Pancreas (tissue), 10 donors: ENCODE data around the gene DNAH7. TPM values are rescaled to one million over a fixed set of nuclear protein-coding genes. Genes with fewer than 3 reads are reported as not detected.

ENCODE experiments used
- ATAC-seq, 4 donors: fragments of 200-7000 bp; cut with Tn5 transposase; one replicate each; pipeline versions ENCODE4 v1.8.0 to v1.9.1; 2020; ENCODE audit warnings: mild to moderate bottlenecking in 4 of 4, moderate library complexity in 4 of 4
- DNase-seq, 6 donors: peaks; one replicate each; pipeline ENCODE4 v3.0.0-alpha.2; 2020
- FAIRE-seq: peaks from 2 replicates; lab custom pipeline; 2012; peaks lifted over from hg19 to GRCh38; lab: Jason Lieb, UNC
- H3K27ac ChIP-seq, 4 donors: fragments of 200-600 bp; sonication (generic); 1 replicate in 3 of 4; 2 replicates in 1 of 4; pipeline versions ENCODE4 v1.5.0 to v1.8.0; 2020
- H3K27me3 ChIP-seq, 4 donors: fragments of 200-600 bp; one replicate each; pipeline ENCODE4 v1.8.0; 2021
- H3K36me3 ChIP-seq, 3 donors: fragments of 200-600 bp; sonication (generic) in 1 of 3; one replicate each; pipeline versions ENCODE4 v1.5.0 to v1.8.0; 2020 to 2021
- H3K4me1 ChIP-seq, 3 donors: fragments of 200-600 bp; one replicate each; pipeline ENCODE4 v1.8.0; 2021
- H3K4me3 ChIP-seq, 4 donors: fragments of 200-600 bp; sonication (generic) in 2 of 4; one replicate each; pipeline versions ENCODE4 v1.5.0 to v1.8.0; 2020 to 2021
- H3K9me3 ChIP-seq, 4 donors: fragments of 200-600 bp; one replicate each; pipeline ENCODE4 v1.8.0; 2021
- WGBS, 2 donors: extraction: QIAGEN DNeasy Blood & Tissue Kit; methylation state at CpG; one replicate each; pipeline ENCODE4 v1.1.7; 2013; 5-methylcytosine and 5-hydroxymethylcytosine counted together
- intact Hi-C, 3 donors: fragments of 100-400 bp; cut with DNase I; formaldehyde crosslinking; loops; one replicate each; pipeline versions ENCODE4 v1.11.1 to v1.14.2; 2022
- polyA plus RNA-seq, 2 donors: library from polyadenylated mRNA; stranded (reverse); fragments of 200-250 nt; gene quantifications; one replicate each; pipeline ENCODE4 v1.2.3, GENCODE V29; 2013
- total RNA-seq, 6 donors: library from RNA; stranded (reverse); fragmentation: NEBNext Ultra II Directional in 4 of 6; extraction: Animal tissue kit (Norgen Biotek cat#: 25700) in 4 of 6; gene quantifications; one replicate each; pipeline versions ENCODE4 v1.2.1 to v1.2.4, GENCODE V29; 2021 to 2023
- TF ChIP-seq, protein P1 (sequence below), 4 donors: fragments of 200-600 bp; sonication (generic) in 3 of 4; IDR thresholded peaks; one replicate each; pipeline versions ENCODE4 v1.5.0 to v1.8.0; 2021; ENCODE audit warnings: antibody characterized with exemption in 4 of 4
- donor health status: healthy with polysubstance abuse.
- donor health status: DM: no; HTN: no; CAD: no; lungs with moderate emphysema.
- donor health status: DM: no; HTN: no; CAD: no.
- donor health status: control.
- donor health status: control.
- donor health status: Bipolar disorder and iron deficiency.
- donor health status: DM: yes; HTN: yes; CAD: no.
- donor health status: DM: no; HTN: no; CAD: no.
- donor health status: DM: no; HTN: no; CAD: no.
- donor health status: DM: yes; HTN: yes; CAD: no.

The DNAH7 gene
- total and polyA plus RNA-seq, 8 donors, result 1.6 to 7.0 (median 3.9) TPM

DNA sequence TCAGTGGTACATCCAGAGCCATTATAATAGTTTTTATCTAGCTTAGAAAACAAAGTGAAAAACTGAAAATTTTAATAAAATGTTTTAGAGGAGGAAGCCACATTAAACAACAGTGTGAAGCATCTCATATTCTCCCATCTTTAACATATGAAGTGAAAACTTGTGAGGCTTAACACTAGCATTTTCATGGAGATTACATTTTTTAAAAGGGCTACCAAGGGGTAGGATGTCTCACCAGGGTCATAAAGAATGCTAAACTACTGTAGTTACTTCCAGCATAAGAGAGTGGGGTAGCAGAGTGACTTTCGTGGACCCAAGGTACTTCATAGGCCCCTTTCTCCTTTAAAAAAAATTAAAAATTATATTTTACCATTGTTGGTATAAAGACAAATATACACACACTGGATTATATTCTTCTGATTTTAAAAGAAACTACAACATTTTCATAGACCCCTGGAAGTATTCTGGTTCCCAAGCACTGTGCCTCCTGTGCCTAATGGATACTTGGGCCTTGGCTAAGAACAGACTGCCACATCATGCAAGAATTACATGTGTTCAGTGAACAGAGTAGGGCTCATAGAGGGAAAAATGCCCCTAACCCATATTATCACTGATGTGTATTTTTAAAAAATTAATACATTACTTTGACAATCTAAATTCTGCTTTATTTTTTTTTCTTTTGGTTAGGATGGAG, 263.2 kb downstream of the DNAH7 start:
- WGBS, 2 donors, result 90 to 100% methylated on average over 1 of the region's 1 CpG
- ATAC-seq (no peak), FAIRE-seq (no peak)

DNA sequence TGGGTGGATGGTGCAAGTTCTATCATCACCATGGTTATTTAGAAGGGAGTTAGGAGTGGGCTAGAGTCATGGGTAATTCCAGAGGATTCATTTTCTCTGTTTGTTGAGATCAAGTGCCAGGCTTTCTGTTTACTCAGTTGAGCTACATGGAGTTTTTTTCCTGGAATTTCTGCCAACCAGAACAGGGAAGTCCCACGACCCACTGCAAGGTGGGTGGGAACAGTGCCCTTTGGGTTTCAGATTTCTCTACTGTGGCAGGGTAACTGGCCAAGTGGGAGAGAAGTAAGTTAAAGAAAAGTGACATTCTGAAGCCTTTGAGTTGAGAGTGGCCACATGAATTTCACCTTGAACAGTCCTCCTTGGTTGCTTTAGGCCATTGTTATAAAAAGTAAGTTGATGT, 272.8 kb downstream of the DNAH7 start:
- H3K27me3 ChIP-seq, result no peaks in the 10 kb centered on the region
- no peaks in the 10 kb centered on the region for H3K9me3 ChIP-seq
- ATAC-seq (peak; percentile 91 to 98 (median 94)), DNase-seq (peak in 4 of 6 donors; percentile 21 to 57 (median 49)), FAIRE-seq (no peak)
- 6 to 15% methylated on average over 1 of the region's 1 CpG for WGBS, 2 donors
- H3K36me3 ChIP-seq, result no peaks in the 10 kb centered on the region
- H3K4me3 ChIP-seq, result no peak overlapping the region
- peaks cover 0 to 7% (median 0%) of the 10 kb centered on the region in 3 donors for H3K4me1 ChIP-seq
- TF ChIP-seq, protein P1, sequence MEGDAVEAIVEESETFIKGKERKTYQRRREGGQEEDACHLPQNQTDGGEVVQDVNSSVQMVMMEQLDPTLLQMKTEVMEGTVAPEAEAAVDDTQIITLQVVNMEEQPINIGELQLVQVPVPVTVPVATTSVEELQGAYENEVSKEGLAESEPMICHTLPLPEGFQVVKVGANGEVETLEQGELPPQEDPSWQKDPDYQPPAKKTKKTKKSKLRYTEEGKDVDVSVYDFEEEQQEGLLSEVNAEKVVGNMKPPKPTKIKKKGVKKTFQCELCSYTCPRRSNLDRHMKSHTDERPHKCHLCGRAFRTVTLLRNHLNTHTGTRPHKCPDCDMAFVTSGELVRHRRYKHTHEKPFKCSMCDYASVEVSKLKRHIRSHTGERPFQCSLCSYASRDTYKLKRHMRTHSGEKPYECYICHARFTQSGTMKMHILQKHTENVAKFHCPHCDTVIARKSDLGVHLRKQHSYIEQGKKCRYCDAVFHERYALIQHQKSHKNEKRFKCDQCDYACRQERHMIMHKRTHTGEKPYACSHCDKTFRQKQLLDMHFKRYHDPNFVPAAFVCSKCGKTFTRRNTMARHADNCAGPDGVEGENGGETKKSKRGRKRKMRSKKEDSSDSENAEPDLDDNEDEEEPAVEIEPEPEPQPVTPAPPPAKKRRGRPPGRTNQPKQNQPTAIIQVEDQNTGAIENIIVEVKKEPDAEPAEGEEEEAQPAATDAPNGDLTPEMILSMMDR (IDR thresholded peaks at IDR 0.05), result no peak
- intact Hi-C loops, result no loop called here
- H3K27ac ChIP-seq, result peak overlapping the region in 2 of 4 donors; percentile 50 to 55

More for the DNA sequence above, 263.2 kb downstream of the DNAH7 start:
- H3K4me3 ChIP-seq, result no peak overlapping the region
- H3K4me1 ChIP-seq, result no peaks in the 10 kb centered on the region
- no peaks in the 10 kb centered on the region for H3K9me3 ChIP-seq
- intact Hi-C loops, result no loop called here
- no peak overlapping the region for H3K27ac ChIP-seq
- TF ChIP-seq, protein P1 (IDR thresholded peaks at IDR 0.05), result no peak
- no peak for DNase-seq
- H3K27me3 ChIP-seq, result no peaks in the 10 kb centered on the region
- H3K36me3 ChIP-seq, result no peaks in the 10 kb centered on the region

DNA sequence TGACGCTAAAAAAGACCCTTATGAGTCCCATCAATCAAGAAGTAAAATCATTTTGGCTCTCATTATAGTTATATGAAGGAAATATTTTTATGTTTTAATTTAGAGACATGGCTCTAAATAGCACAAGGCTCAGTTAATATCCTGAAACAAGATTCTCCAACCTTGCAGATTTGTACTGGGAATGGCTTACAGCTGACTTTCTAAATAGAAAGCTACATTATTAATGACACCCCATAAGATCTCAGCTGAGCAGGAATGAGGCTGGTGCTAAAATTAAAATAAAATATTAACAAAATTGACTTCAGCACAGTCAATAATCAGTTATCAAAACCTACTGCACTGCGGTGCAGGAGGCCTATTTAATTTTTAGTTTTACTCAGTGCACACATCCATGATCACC, 274.8 kb downstream of the DNAH7 start:
- no peaks in the 10 kb centered on the region for H3K36me3 ChIP-seq
- H3K4me3 ChIP-seq, result no peak overlapping the region
- ATAC-seq (no peak), DNase-seq (no peak), FAIRE-seq (no peak)
- 69 to 76% methylated on average over 2 of the region's 2 CpGs for WGBS, 2 donors
- TF ChIP-seq, protein P1 (IDR thresholded peaks at IDR 0.05), result no peak
- H3K27me3 ChIP-seq, result no peaks in the 10 kb centered on the region
- intact Hi-C loops, result no loop called here
- H3K27ac ChIP-seq, result no peak overlapping the region
- H3K4me1 ChIP-seq, result peaks cover 0 to 7% (median 0%) of the 10 kb centered on the region in 3 donors
- H3K9me3 ChIP-seq, result no peaks in the 10 kb centered on the region

DNA sequence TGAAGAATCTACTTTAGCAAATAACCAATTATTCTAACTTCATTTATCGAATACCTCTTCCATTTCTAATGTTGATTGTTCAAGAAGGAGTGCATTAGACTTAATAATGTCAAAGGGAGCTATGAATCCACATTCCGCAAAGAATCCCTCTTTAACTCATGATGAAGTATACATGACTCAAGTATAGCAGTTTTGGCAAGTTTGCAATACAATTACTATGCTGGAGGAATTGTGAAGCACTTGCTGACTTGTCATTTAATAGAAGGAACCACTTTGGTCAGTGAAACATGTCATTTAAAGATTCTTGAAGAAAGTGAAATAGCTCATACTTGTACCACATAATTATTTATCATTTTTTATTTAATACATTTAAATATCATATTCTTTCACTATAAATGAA, 286.5 kb downstream of the DNAH7 start:
- DNase-seq (no peak), ATAC-seq (no peak), FAIRE-seq (no peak)
- H3K27me3 ChIP-seq, result no peaks in the 10 kb centered on the region
- no peak overlapping the region for H3K4me3 ChIP-seq
- TF ChIP-seq, protein P1 (IDR thresholded peaks at IDR 0.05), result no peak
- no peaks in the 10 kb centered on the region for H3K4me1 ChIP-seq
- 91 to 97% methylated on average over 2 of the region's 2 CpGs for WGBS, 2 donors
- H3K27ac ChIP-seq, result no peak overlapping the region
- H3K9me3 ChIP-seq, result no peaks in the 10 kb centered on the region
- no peaks in the 10 kb centered on the region for H3K36me3 ChIP-seq
- intact Hi-C loops, result no loop called here

DNA sequence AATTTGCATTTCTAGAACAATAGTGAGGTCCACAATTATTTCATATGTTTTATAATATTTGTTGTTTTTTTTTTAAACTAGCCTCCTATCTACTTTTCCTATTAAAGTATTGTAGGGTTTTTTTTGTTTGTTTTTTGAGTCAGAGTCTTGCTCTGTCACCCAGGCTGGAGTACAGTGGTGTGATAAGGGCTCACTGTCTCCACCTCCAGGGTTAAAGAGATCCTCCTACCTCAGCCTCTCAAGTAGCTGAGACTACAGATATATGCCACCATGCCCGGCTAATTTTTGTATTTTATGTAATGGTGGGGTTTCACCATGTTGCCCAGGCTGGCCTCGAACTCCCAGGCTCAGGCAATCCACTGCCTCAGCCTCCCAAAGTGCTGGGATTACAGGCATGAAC, 289.1 kb downstream of the DNAH7 start:
- no peaks in the 10 kb centered on the region for H3K4me1 ChIP-seq
- no peaks in the 10 kb centered on the region for H3K9me3 ChIP-seq
- 85% methylated on average over 2 of the region's 2 CpGs for WGBS, 2 donors
- H3K27ac ChIP-seq, result no peak overlapping the region
- no peaks in the 10 kb centered on the region for H3K27me3 ChIP-seq
- H3K36me3 ChIP-seq, result no peaks in the 10 kb centered on the region
- no peak overlapping the region for H3K4me3 ChIP-seq
- FAIRE-seq (no peak), DNase-seq (no peak), ATAC-seq (no peak)
- intact Hi-C loops, result no loop called here
- TF ChIP-seq, protein P1 (IDR thresholded peaks at IDR 0.05), result no peak
